PFSK-1 (cell line): Measurements from ENCODE around the gene MID2.

Experiments
- FOXP2 ChIP-seq: optimal IDR thresholded peaks from 2 replicates; pipeline ENCODE3; 2011; ENCODE audit warnings: borderline replicate concordance, control low read depth, inconsistent platforms; ENCODE audit not compliant: insufficient read depth; ENCODE audit errors: extremely low read length, extremely low read depth
- POLR2AphosphoS5 ChIP-seq: IDR thresholded peaks from 2 replicates; pipeline ENCODE4 v1.6.1; 2012; ENCODE audit warnings: low read depth, mild to moderate bottlenecking, control low read depth, low read length, moderate library complexity
- REST ChIP-seq, 2 experiments: IDR thresholded peaks; 2 replicates each; pipeline versions ENCODE4 v1.6.1 to v1.8.0; 2011 to 2012; ENCODE audit warnings: low read depth in 2 of 2, low read length in 2 of 2, control low read depth in 1 of 2, inconsistent platforms in 1 of 2, mild to moderate bottlenecking in 1 of 2, moderate library complexity in 1 of 2; ENCODE audit not compliant: insufficient read depth in 1 of 2

- no peak for TF ChIP-seq REST (IDR thresholded peaks at IDR 0.05; ENCODE audit: insufficient read depth in 1 of 2, low read depth in 2 of 2, low read length in 2 of 2)
- TF ChIP-seq POLR2AphosphoS5: no peak
- TF ChIP-seq FOXP2: no peak
Observed at GRCh38 chrX:107924136-107924746, 98.6 kb downstream of the MID2 start.
